GM23248 (cell line): ENCODE results near the gene SLC29A4. TPM values are rescaled to one million over a fixed set of nuclear protein-coding genes. Genes with fewer than 3 reads are reported as not detected.

Experiments used
- DNase-seq: peaks from one replicate; pipeline ENCODE4 v3.0.0-alpha.2; 2015
- H2AFZ ChIP-seq: fragments of 200-600 bp; sonication (generic); 2 replicates; pipeline ENCODE4 v1.6.1; 2016; ENCODE audit warnings: antibody characterized with exemption
- H3F3A ChIP-seq: fragments of 200-600 bp; sonication (generic); 2 replicates; pipeline ENCODE4 v1.6.1; 2016; ENCODE audit warnings: mild to moderate bottlenecking, antibody characterized with exemption, mixed run types; ENCODE audit not compliant: insufficient read depth
- H3K27ac ChIP-seq: fragments of 200-600 bp; sonication (generic); 2 replicates; pipeline ENCODE4 v1.5.1; 2016; ENCODE audit warnings: mild to moderate bottlenecking
- H3K27me3 ChIP-seq: fragments of 200-600 bp; sonication (generic); replicated peaks from 2 replicates; pipeline ENCODE4 v1.6.1; 2016; ENCODE audit warnings: mild to moderate bottlenecking; ENCODE audit not compliant: insufficient read depth
- H3K36me3 ChIP-seq: fragments of 200-600 bp; sonication (generic); 2 replicates; pipeline ENCODE4 v1.6.1; 2016; ENCODE audit warnings: low read depth, mild to moderate bottlenecking
- H3K4me1 ChIP-seq: fragments of 200-600 bp; sonication (generic); 2 replicates; pipeline ENCODE4 v1.6.1; 2016; ENCODE audit warnings: mild to moderate bottlenecking; ENCODE audit not compliant: insufficient read depth
- H3K4me2 ChIP-seq: fragments of 200-600 bp; sonication (generic); one replicate; pipeline ENCODE4 v1.6.1; 2016; ENCODE audit warnings: mild to moderate bottlenecking; ENCODE audit not compliant: unreplicated experiment
- H3K4me3 ChIP-seq: fragments of 200-600 bp; sonication (generic); 2 replicates; pipeline ENCODE4 v1.5.1; 2016; ENCODE audit warnings: mild to moderate bottlenecking
- H3K79me2 ChIP-seq: fragments of 200-600 bp; sonication (generic); 2 replicates; pipeline ENCODE4 v1.6.1; 2016; ENCODE audit warnings: mild to moderate bottlenecking; ENCODE audit not compliant: insufficient read depth
- H3K9ac ChIP-seq: fragments of 200-600 bp; sonication (generic); 2 replicates; pipeline ENCODE4 v1.6.1; 2016; ENCODE audit warnings: mild to moderate bottlenecking
- H3K9me2 ChIP-seq: fragments of 200-600 bp; sonication (generic); 2 replicates; pipeline ENCODE4 v1.6.1; 2016; ENCODE audit warnings: mixed run types, mild to moderate bottlenecking, moderate library complexity; ENCODE audit not compliant: insufficient read depth
- H3K9me3 ChIP-seq: fragments of 200-600 bp; sonication (generic); one replicate; pipeline ENCODE4 v1.6.1; 2017; ENCODE audit warnings: low read depth
- H4K20me1 ChIP-seq: fragments of 200-600 bp; sonication (generic); 2 replicates; pipeline ENCODE4 v1.6.0; 2016; ENCODE audit not compliant: insufficient read depth
- EZH2 ChIP-seq: fragments of 200-600 bp; sonication (generic); IDR thresholded peaks from 2 replicates; pipeline ENCODE4 v1.6.1; 2018; ENCODE audit warnings: antibody characterized with exemption, mild to moderate bottlenecking; ENCODE audit not compliant: insufficient read depth, poor library complexity, severe bottlenecking
- EZH2phosphoT487 ChIP-seq: fragments of 200-600 bp; sonication (generic); IDR thresholded peaks from 2 replicates; pipeline ENCODE4 v1.6.1; 2018; ENCODE audit warnings: antibody characterized with exemption, moderate library complexity, mild to moderate bottlenecking, low read depth; ENCODE audit not compliant: insufficient read depth
- WGBS, 2 experiments: methylation state at CpG; one replicate each; pipeline ENCODE4 v1.1.6; 2015 to 2017; ENCODE audit warnings: low lambda C conversion rate in 2 of 2, low coverage in 1 of 2; ENCODE audit errors: missing lambda C conversion rate in 2 of 2; 5-methylcytosine and 5-hydroxymethylcytosine counted together
- in situ Hi-C: fragments of 300-500 bp; cut with MboI; formaldehyde crosslinking; loops from 2 replicates; pipeline ENCODE4 v1.15.0; 2020
- polyA plus RNA-seq: library from polyadenylated mRNA; unstranded; fragments of >200 nt; fragmentation: Nextera tagmentation; extraction: Ambion mirVana; gene quantifications from 2 replicates; pipeline ENCODE4 v1.2.1, GENCODE V29; 2016
- total RNA-seq: library from RNA; depleted of rRNA; stranded (reverse); fragments of >200 nt; shearing (Covaris generic); gene quantifications from 2 replicates; pipeline ENCODE4 v1.2.3, GENCODE V29; 2014; rRNA removed

The SLC29A4 gene
- total and polyA plus RNA-seq, 2 experiments from 2014 or later = 0.35 to 1.2 TPM

GRCh38 chr7:5352440-5353010 is 69.8 kb downstream of the SLC29A4 start:
- no peak for DNase-seq
- in situ Hi-C loops = no loop called here
- peaks cover 98% of the 10 kb centered on the region for H3K79me2 ChIP-seq
- H3F3A ChIP-seq = peaks cover 14% of the 10 kb centered on the region
- no peaks in the 10 kb centered on the region for H3K9me3 ChIP-seq
- 93 to 94% methylated on average over 19 of the region's 19 CpGs for WGBS, 2 experiments
- peaks cover 5% of the 10 kb centered on the region; the same call in 1 of the 2 replicates for H4K20me1 ChIP-seq
- H3K9me2 ChIP-seq = no peaks in the 10 kb centered on the region
- no peak overlapping the region for H3K9ac ChIP-seq
- H3K4me2 ChIP-seq = no peak overlapping the region
- peaks cover 12% of the 10 kb centered on the region; the same call in 1 of the 2 replicates for H3K36me3 ChIP-seq
- TF ChIP-seq EZH2 (no peak), EZH2phosphoT487 (no peak)
- peaks cover 15% of the 10 kb centered on the region for H3K4me1 ChIP-seq
- H3K27ac ChIP-seq = no peak overlapping the region
- H3K4me3 ChIP-seq = no peak overlapping the region
- H2AFZ ChIP-seq = no peak overlapping the region
- H3K27me3 ChIP-seq = no peaks in the 10 kb centered on the region

GRCh38 chr7:5354460-5355232 is 71.9 kb downstream of the SLC29A4 start:
- peak overlapping the region; percentile 51 for H3K4me2 ChIP-seq
- DNase-seq = peak; percentile 93
- peak overlapping the region; percentile 31 for H3K4me3 ChIP-seq
- no peaks in the 10 kb centered on the region for H3K9me3 ChIP-seq
- H3F3A ChIP-seq = peaks cover 14% of the 10 kb centered on the region
- WGBS, 2 experiments = 8 to 11% methylated on average over 17 of the region's 17 CpGs
- H3K9ac ChIP-seq = peak overlapping the region; percentile 68
- H2AFZ ChIP-seq = no peak overlapping the region
- peaks cover 5% of the 10 kb centered on the region; the same call in 1 of the 2 replicates for H4K20me1 ChIP-seq
- no peaks in the 10 kb centered on the region for H3K27me3 ChIP-seq
- H3K36me3 ChIP-seq = peaks cover 23% of the 10 kb centered on the region
- peaks cover 100% of the 10 kb centered on the region for H3K79me2 ChIP-seq
- no peak for TF ChIP-seq EZH2phosphoT487
- no peak for TF ChIP-seq EZH2
- H3K9me2 ChIP-seq = no peaks in the 10 kb centered on the region
- peaks cover 15% of the 10 kb centered on the region for H3K4me1 ChIP-seq
- peak overlapping the region; percentile 86 for H3K27ac ChIP-seq
- in situ Hi-C loops = no loop called here

Other genes with a start within 250 kb of the SLC29A4 start
- gene RBAK, start 237.1 kb upstream of the SLC29A4 start, total RNA-seq = 8.4 and 10.6 TPM in 2 replicates
- gene RBAK, start 237.1 kb upstream of the SLC29A4 start, polyA plus RNA-seq = 4.6 and 5.1 TPM in 2 replicates
- gene WIPI2, start 92.7 kb upstream of the SLC29A4 start, total RNA-seq = 90.4 and 99.3 TPM in 2 replicates
- gene WIPI2, start 92.7 kb upstream of the SLC29A4 start, polyA plus RNA-seq = 70.3 and 71.5 TPM in 2 replicates
- 47.4 and 51.8 TPM in 2 replicates for gene TNRC18, start 140.9 kb downstream of the SLC29A4 start, total RNA-seq
- gene TNRC18, start 140.9 kb downstream of the SLC29A4 start, polyA plus RNA-seq = 3.7 and 4.8 TPM in 2 replicates
- gene FBXL18, start 230.9 kb downstream of the SLC29A4 start, total RNA-seq = 5.9 and 8.6 TPM in 2 replicates
- 11.4 and 12.4 TPM in 2 replicates for gene FBXL18, start 230.9 kb downstream of the SLC29A4 start, polyA plus RNA-seq
- 4,032 and 4,079 TPM in 2 replicates for gene ACTB, start 247.7 kb downstream of the SLC29A4 start, total RNA-seq
- gene ACTB, start 247.7 kb downstream of the SLC29A4 start, polyA plus RNA-seq = 15,990 and 16,462 TPM in 2 replicates